Trophoblast cell (in vitro differentiated cells and primary cell): Measurements from ENCODE around the gene TNNC1.

ENCODE experiments used
- DNase-seq, 2 donors: peaks; one replicate each; pipeline ENCODE4 v3.0.0-alpha.2; 2016
- H2AFZ ChIP-seq: 2 replicates; pipeline ENCODE4 v1.6.1; 2013; ENCODE audit warnings: low read length, moderate library complexity, mild to moderate bottlenecking; ENCODE audit not compliant: insufficient read depth, poor library complexity
- H2AK5ac ChIP-seq: 2 replicates; pipeline ENCODE4 v1.6.1; 2013; ENCODE audit warnings: mild to moderate bottlenecking, low read length
- H2BK120ac ChIP-seq: 2 replicates; pipeline ENCODE4 v1.6.1; 2013; ENCODE audit warnings: low read length, mild to moderate bottlenecking, moderate library complexity; ENCODE audit not compliant: insufficient read depth, poor library complexity
- H2BK12ac ChIP-seq: 2 replicates; pipeline ENCODE4 v1.6.1; 2013; ENCODE audit warnings: mild to moderate bottlenecking, low read length, moderate library complexity
- H2BK5ac ChIP-seq: 2 replicates; pipeline ENCODE4 v1.6.1; 2013; ENCODE audit warnings: low read length, low read depth, moderate library complexity, mild to moderate bottlenecking; ENCODE audit not compliant: poor library complexity
- H3K14ac ChIP-seq: 2 replicates; pipeline ENCODE4 v1.6.1; 2013; ENCODE audit warnings: mild to moderate bottlenecking, low read length
- H3K18ac ChIP-seq: 2 replicates; pipeline ENCODE4 v1.6.1; 2013; ENCODE audit warnings: mild to moderate bottlenecking, low read length
- H3K23ac ChIP-seq: 2 replicates; pipeline ENCODE4 v1.6.1; 2013; ENCODE audit warnings: low read length
- H3K27ac ChIP-seq: 2 replicates; pipeline ENCODE4 v1.5.1; 2013; ENCODE audit warnings: low read depth, mild to moderate bottlenecking, inconsistent platforms, low read length, moderate library complexity
- H3K27me3 ChIP-seq: 2 replicates; pipeline ENCODE4 v1.6.1; 2013; ENCODE audit warnings: inconsistent platforms, mild to moderate bottlenecking, low read length, moderate library complexity; ENCODE audit not compliant: insufficient read depth
- H3K36me3 ChIP-seq, 2 experiments: 1 replicate in 1 of 2; 2 replicates in 1 of 2; pipeline ENCODE4 v1.6.1; 2013; ENCODE audit warnings: low read length in 2 of 2, mild to moderate bottlenecking in 2 of 2, moderate library complexity in 1 of 2; ENCODE audit not compliant: insufficient read depth in 2 of 2, control insufficient read depth in 1 of 2
- H3K4ac ChIP-seq: 2 replicates; pipeline ENCODE4 v1.6.1; 2013; ENCODE audit warnings: low read depth, mild to moderate bottlenecking, low read length, moderate library complexity
- H3K4me1 ChIP-seq, 2 experiments: 1 replicate in 1 of 2; 2 replicates in 1 of 2; pipeline ENCODE4 v1.6.1; 2013; ENCODE audit warnings: low read length in 2 of 2, mild to moderate bottlenecking in 2 of 2, moderate library complexity in 1 of 2; ENCODE audit not compliant: insufficient read depth in 2 of 2, control insufficient read depth in 1 of 2
- H3K4me2 ChIP-seq: 2 replicates; pipeline ENCODE4 v1.6.1; 2013; ENCODE audit warnings: inconsistent platforms, mild to moderate bottlenecking, low read length, moderate library complexity
- H3K4me3 ChIP-seq: 2 replicates; pipeline ENCODE4 v1.5.1; 2013; ENCODE audit warnings: mild to moderate bottlenecking, low read depth, low read length, inconsistent platforms
- H3K79me1 ChIP-seq: one replicate; pipeline ENCODE4 v1.6.1; 2013; ENCODE audit warnings: low read length
- H3K79me2 ChIP-seq: 2 replicates; pipeline ENCODE4 v1.6.1; 2013; ENCODE audit warnings: low read length, mild to moderate bottlenecking; ENCODE audit not compliant: control insufficient read depth, insufficient read depth, poor library complexity
- H3K9ac ChIP-seq: 2 replicates; pipeline ENCODE4 v1.6.1; 2013; ENCODE audit warnings: mild to moderate bottlenecking, low read length
- H3K9me3 ChIP-seq: 2 replicates; pipeline ENCODE4 v1.6.1; 2013; ENCODE audit warnings: low read depth, mild to moderate bottlenecking, control low read depth, inconsistent platforms, low read length; ENCODE audit not compliant: insufficient read depth
- H4K12ac ChIP-seq: 2 replicates; pipeline ENCODE4 v1.6.1; 2013; ENCODE audit warnings: low read depth, mild to moderate bottlenecking, low read length, moderate library complexity
- H4K8ac ChIP-seq: 2 replicates; pipeline ENCODE4 v1.6.1; 2013; ENCODE audit warnings: low read depth, mild to moderate bottlenecking, low read length, moderate library complexity
- H4K91ac ChIP-seq: one replicate; pipeline ENCODE4 v1.6.1; 2013; ENCODE audit warnings: low read depth, mild to moderate bottlenecking, low read length, moderate library complexity
- WGBS: extraction: QIAGEN DNeasy Blood & Tissue Kit; methylation state at CpG from one replicate; pipeline ENCODE4 v1.1.7; 2013; ENCODE audit warnings: missing lambda C conversion rate; ENCODE audit not compliant: insufficient read length, insufficient coverage; ENCODE audit errors: extremely low coverage; 5-methylcytosine and 5-hydroxymethylcytosine counted together

The TNNC1 gene

DNA sequence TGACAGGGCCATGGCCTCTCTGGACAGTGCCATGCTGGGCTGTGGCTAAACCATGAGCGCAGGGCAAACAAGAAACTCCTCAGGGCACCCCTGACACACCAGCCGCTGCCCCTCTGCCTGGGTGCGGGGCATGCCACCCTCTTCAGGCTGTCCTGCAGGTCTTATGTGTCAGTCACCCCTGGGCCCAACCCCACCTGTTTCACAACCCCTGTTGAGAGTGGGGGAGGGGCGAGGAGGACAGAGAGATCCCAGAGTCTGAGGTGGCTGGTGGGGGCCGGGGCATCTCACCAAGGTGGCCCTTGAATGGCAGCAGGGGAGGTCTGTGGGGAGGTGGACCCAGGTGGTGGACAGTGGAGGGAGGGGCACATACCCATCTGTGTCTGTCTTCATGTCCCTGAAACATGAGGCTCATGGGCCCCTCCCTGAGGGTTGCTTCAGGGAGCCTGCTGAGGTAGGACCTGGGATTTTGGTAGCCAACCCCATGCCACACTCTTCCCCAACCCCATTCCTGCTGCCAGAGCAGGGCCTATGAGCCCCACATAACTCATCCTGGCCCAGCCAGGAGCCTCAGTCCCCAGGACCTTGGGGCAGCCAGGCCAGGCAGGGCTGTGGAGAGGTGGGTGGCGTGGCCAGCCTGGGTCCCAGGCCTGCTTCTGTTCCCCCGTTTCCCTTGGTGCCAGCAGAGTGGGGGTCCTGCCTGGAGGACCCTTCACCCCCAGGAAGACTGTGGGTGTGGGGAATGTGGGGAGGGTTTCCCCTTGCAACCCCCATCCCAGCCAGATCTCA is 39.6 kb upstream of the TNNC1 start:
- WGBS = no CpG with 5 or more reads among the region's 7 CpGs
- no peak for DNase-seq

DNA sequence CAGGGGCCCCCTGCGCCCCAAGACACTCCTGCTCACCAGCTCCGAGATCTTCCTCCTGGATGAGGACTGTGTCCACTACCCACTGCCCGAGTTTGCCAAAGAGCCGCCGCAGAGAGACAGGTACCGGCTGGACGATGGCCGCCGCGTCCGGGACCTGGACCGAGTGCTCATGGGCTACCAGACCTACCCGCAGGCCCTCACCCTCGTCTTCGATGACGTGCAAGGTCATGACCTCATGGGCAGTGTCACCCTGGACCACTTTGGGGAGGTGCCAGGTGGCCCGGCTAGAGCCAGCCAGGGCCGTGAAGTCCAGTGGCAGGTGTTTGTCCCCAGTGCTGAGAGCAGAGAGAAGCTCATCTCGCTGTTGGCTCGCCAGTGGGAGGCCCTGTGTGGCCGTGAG is 38.2 kb upstream of the TNNC1 start:
- Histone ChIP-seq H2BK5ac (no peak overlapping the region), H3K4ac (no peak overlapping the region), H3K27ac (no peak overlapping the region), H3K14ac (no peak overlapping the region), H4K12ac (no peak overlapping the region), H3K9me3 (no peaks in the 10 kb centered on the region), H2BK120ac (no peak overlapping the region), H3K23ac (no peak overlapping the region), H3K4me2 (no peak overlapping the region), H3K4me3 (no peak overlapping the region), H3K9ac (no peak overlapping the region), H3K79me1 (no peaks in the 10 kb centered on the region), H2BK12ac (no peak overlapping the region), H3K27me3 (no peaks in the 10 kb centered on the region), H3K36me3 (peaks cover 61 to 63% of the 10 kb centered on the region in 2 experiments), H3K18ac (no peak overlapping the region), H2AK5ac (no peak overlapping the region), H4K91ac (no peak overlapping the region), H3K79me2 (no peaks in the 10 kb centered on the region), H3K4me1 (no peaks in the 10 kb centered on the region), H4K8ac (no peak overlapping the region), H2AFZ (no peak overlapping the region)
- no CpG with 5 or more reads among the region's 21 CpGs for WGBS
- no peak for DNase-seq

More for the DNA sequence above, 39.6 kb upstream of the TNNC1 start:
- no peak overlapping the region for H3K14ac ChIP-seq
- H2AK5ac ChIP-seq = no peak overlapping the region
- H3K79me1 ChIP-seq = no peaks in the 10 kb centered on the region
- H3K79me2 ChIP-seq = no peaks in the 10 kb centered on the region
- H3K18ac ChIP-seq = no peak overlapping the region
- no peak overlapping the region for H4K91ac ChIP-seq
- H2BK12ac ChIP-seq = no peak overlapping the region
- no peak overlapping the region for H4K12ac ChIP-seq
- H2AFZ ChIP-seq = no peak overlapping the region
- H3K4me1 ChIP-seq = no peaks in the 10 kb centered on the region
- H3K4ac ChIP-seq = no peak overlapping the region
- no peak overlapping the region for H2BK120ac ChIP-seq
- no peaks in the 10 kb centered on the region for H3K9me3 ChIP-seq
- no peak overlapping the region for H3K4me3 ChIP-seq
- H3K27ac ChIP-seq = no peak overlapping the region
- H4K8ac ChIP-seq = no peak overlapping the region
- no peak overlapping the region for H3K4me2 ChIP-seq
- H3K9ac ChIP-seq = no peak overlapping the region
- H3K36me3 ChIP-seq = peaks cover 47 to 50% of the 10 kb centered on the region in 2 experiments
- H3K27me3 ChIP-seq = no peaks in the 10 kb centered on the region
- no peak overlapping the region for H2BK5ac ChIP-seq
- H3K23ac ChIP-seq = no peak overlapping the region

DNA sequence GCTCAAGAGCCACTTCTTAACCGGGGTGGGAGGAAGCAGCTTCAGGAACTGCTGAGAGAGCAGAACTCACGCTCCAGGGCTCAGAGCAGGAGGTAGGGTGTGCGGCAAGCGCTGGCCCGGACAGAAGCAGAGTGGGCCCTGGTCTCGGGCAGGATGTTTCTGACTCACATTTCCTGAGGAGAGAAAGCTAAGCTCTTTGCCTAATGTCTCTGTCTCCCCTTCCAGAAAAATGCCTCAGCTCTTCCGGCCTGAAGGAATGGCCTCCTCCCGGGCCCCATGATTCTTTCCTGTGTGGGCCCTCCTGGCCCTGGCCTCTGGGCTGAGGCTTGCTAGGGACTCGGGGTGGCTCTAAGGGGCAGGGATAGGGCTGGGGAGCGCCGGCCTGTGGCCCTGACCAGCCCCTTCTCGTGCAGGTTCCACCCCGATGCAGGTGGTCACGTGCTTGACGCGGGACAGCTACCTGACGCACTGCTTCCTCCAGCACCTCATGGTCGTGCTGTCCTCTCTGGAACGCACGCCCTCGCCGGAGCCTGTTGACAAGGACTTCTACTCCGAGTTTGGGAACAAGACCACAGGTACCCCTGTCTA is 37.2 kb upstream of the TNNC1 start:
- Histone ChIP-seq H4K12ac (no peak overlapping the region), H2BK5ac (no peak overlapping the region), H2BK120ac (no peak overlapping the region), H2AK5ac (no peak overlapping the region), H3K23ac (no peak overlapping the region), H4K91ac (no peak overlapping the region), H4K8ac (no peak overlapping the region), H3K79me2 (no peaks in the 10 kb centered on the region), H3K4ac (no peak overlapping the region), H3K27me3 (no peaks in the 10 kb centered on the region), H3K36me3 (peaks cover 70 to 71% of the 10 kb centered on the region in 2 experiments), H3K18ac (no peak overlapping the region), H3K4me3 (no peak overlapping the region), H3K4me1 (no peaks in the 10 kb centered on the region), H2AFZ (no peak overlapping the region), H3K79me1 (no peaks in the 10 kb centered on the region), H3K27ac (no peak overlapping the region), H3K9ac (no peak overlapping the region), H2BK12ac (no peak overlapping the region), H3K14ac (no peak overlapping the region), H3K9me3 (no peaks in the 10 kb centered on the region), H3K4me2 (no peak overlapping the region)
- WGBS = no CpG with 5 or more reads among the region's 23 CpGs
- DNase-seq = no peak

DNA sequence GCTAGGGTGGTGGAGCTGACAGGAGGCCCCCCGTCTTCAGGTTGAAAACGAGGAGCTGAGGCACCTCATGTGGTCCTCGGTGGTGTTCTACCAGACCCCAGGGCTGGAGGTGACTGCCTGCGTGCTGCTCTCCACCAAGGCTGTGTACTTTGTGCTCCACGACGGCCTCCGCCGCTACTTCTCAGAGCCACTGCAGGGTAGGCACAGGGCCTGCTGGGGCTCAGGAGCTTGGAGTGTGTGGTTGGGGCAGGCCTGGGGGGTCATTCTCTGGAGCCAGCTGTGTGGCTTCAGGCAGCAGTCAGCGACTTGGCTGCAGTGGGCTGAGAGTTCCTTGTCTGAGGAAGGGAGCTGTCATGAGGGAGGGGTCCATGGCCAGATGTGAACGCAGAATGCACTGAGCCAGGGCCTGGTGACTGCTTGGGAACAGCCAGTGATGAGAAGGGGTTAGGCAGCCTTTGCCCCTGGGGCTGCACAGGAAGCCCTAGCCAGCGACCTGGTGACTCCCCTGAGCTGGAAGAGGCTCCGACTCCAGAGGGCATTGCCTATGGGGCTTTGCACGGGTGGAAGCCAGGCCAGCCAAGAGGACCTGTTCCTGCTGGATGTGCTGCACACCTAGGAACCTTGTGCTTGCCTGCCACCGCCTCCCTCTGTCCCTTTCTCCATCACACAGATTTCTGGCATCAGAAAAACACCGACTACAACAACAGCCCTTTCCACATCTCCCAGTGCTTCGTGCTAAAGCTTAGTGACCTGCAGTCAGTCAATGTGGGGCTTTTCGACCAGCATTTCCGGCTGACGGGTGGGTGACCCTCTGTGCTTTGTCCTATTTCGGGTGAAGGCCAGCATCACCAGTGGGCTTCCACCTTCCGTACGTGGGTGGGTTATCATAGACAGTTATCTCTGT is 36.4 kb upstream of the TNNC1 start:
- no peak overlapping the region for H4K8ac ChIP-seq
- H3K23ac ChIP-seq = no peak overlapping the region
- H3K4ac ChIP-seq = no peak overlapping the region
- no peak overlapping the region for H4K12ac ChIP-seq
- no peak overlapping the region for H2BK120ac ChIP-seq
- DNase-seq = no peak
- WGBS = no CpG with 5 or more reads among the region's 22 CpGs
- H3K4me2 ChIP-seq = no peak overlapping the region
- no peaks in the 10 kb centered on the region for H3K9me3 ChIP-seq
- H2AFZ ChIP-seq = no peak overlapping the region
- no peak overlapping the region for H2BK5ac ChIP-seq
- no peaks in the 10 kb centered on the region for H3K27me3 ChIP-seq
- no peaks in the 10 kb centered on the region for H3K4me1 ChIP-seq
- H3K18ac ChIP-seq = no peak overlapping the region
- no peak overlapping the region for H3K14ac ChIP-seq
- H2AK5ac ChIP-seq = no peak overlapping the region
- no peak overlapping the region for H3K27ac ChIP-seq
- no peaks in the 10 kb centered on the region for H3K79me2 ChIP-seq
- H3K79me1 ChIP-seq = no peaks in the 10 kb centered on the region
- H4K91ac ChIP-seq = no peak overlapping the region
- H2BK12ac ChIP-seq = no peak overlapping the region
- H3K4me3 ChIP-seq = no peak overlapping the region
- peaks cover 77 to 78% of the 10 kb centered on the region in 2 experiments for H3K36me3 ChIP-seq
- no peak overlapping the region for H3K9ac ChIP-seq
